ENCODE data around the gene SARS1. TPM values are rescaled to one million over a fixed set of nuclear protein-coding genes. Genes with fewer than 3 reads are reported as not detected.

SARS1 gene
- total RNA-seq, 1 donor from 2014 or later = 135 TPM

- H3K36me3 Mint-ChIP-seq (ENCODE audit: insufficient read depth) = no peaks in the 10 kb centered on the region
- H3K27ac Mint-ChIP-seq = no peak overlapping the region
- no peak for TF ChIP-seq CTCF (IDR thresholded peaks at IDR 0.05; ENCODE audit: unreplicated experiment)
- H3K27me3 Mint-ChIP-seq = no peaks in the 10 kb centered on the region
- DNase-seq (ENCODE audit: low spot score, unreplicated experiment) = no peak
- H3K4me1 Mint-ChIP-seq (ENCODE audit: low read depth) = peaks cover 10% of the 10 kb centered on the region
- H3K9me3 Mint-ChIP-seq (ENCODE audit: low read depth) = no peaks in the 10 kb centered on the region
- H3K4me3 Mint-ChIP-seq (ENCODE audit: low read depth) = no peak overlapping the region
Observed at GRCh38 chr1:109192433-109192832, 21.3 kb upstream of the SARS1 start.

DNA sequence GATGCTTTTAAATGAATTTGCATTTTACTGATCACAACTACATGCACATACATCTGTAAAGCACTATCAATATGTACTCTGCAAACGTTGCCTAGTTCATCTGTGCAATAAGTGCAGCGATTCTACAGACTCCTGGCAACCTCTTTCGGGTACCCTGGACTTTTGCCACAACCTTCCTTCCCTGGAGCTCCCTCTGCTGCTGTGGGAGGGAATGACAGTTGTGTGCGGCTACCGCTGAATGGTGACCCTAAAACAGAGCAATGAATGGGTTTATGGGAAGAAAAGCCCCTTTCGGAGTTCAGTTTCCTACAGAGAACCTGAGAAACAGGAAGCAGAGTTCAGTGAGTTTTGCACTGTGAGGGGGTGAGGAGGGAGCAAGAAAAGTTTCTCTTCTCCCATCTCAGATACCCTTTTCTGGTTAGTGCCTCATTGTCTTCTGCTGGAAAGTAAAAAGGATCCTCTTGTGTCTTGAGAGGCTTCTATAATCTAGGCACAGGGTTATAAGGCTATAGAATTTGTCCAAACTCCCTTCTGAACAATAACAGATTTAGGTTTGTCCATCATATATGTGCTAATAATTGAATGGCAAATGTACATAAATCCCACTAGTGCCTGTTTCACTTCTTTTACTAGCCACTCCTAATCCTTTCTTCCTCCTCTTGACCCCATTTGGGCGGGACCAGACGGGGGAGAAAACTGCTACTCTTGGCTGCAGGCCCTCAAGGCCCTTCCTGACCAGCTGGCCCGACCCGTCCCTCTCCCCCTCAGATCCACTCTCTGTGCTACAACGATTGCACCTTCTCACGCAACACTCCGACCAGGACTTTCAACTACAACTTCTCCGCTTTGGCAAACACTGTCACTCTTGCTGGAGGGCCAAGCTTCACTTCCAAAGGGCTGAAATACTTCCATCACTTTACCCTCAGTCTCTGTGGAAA lies 19.8 kb upstream of the SARS1 start:
- DNase-seq (ENCODE audit: low spot score, unreplicated experiment) = peak; percentile 34
- TF ChIP-seq CTCF (IDR thresholded peaks at IDR 0.05; ENCODE audit: unreplicated experiment) = peak; percentile 66
- no peaks in the 10 kb centered on the region for H3K36me3 Mint-ChIP-seq (ENCODE audit: insufficient read depth)
- no peak overlapping the region for H3K4me3 Mint-ChIP-seq (ENCODE audit: low read depth)
- no peaks in the 10 kb centered on the region for H3K9me3 Mint-ChIP-seq (ENCODE audit: low read depth)
- H3K27ac Mint-ChIP-seq = no peak overlapping the region
- peaks cover 15% of the 10 kb centered on the region for H3K4me1 Mint-ChIP-seq (ENCODE audit: low read depth)
- peaks cover under 1% of the 10 kb centered on the region for H3K27me3 Mint-ChIP-seq

DNA sequence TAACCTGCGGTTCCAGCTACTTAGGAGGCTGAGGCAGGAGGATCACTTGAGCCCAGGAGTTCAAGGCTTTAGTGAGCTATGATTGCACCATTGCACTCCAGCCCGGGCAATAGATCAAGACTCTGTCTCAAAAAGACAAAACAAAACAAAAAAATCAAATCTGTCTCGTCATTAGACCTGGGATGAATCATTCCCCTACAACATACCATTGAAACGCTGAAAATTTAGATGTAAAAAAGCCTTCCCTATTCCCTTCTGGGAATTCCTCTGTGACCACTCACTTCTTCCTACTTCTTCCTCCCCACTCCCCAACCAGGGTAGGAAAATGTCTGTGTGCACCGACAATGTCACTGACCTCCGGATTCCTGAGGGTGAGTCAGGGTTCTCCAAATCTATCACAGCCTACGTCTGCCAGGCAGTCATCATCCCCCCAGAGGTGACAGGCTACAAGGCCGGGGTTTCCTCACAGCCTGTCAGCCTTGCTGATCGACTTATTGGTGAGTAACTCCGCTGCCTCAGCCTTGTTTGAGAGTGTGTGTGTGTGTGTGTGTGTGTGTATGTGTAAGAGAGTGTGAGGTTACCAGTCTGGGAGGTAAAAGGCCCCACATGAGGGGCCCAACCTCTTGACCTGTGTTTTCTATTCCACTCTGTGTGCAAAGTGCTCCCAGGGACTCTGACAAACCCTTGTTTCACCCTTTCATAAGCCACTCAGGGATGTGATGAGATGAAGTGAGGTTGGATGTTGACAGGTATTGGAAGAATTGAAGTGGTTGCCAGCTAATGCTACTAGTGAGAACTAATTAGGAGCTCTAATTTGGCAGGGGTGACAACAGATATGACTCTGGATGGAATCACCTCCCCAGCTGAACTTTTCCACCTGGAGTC lies 16.3 kb upstream of the SARS1 start:
- no peaks in the 10 kb centered on the region for H3K9me3 Mint-ChIP-seq (ENCODE audit: low read depth)
- TF ChIP-seq CTCF (IDR thresholded peaks at IDR 0.05; ENCODE audit: unreplicated experiment) = no peak
- peak overlapping the region; percentile 86 for H3K27ac Mint-ChIP-seq
- no peak for DNase-seq (ENCODE audit: low spot score, unreplicated experiment)
- H3K4me1 Mint-ChIP-seq (ENCODE audit: low read depth) = peaks cover 8% of the 10 kb centered on the region
- no peaks in the 10 kb centered on the region for H3K36me3 Mint-ChIP-seq (ENCODE audit: insufficient read depth)
- peaks cover 2% of the 10 kb centered on the region for H3K27me3 Mint-ChIP-seq
- no peak overlapping the region for H3K4me3 Mint-ChIP-seq (ENCODE audit: low read depth)

DNA sequence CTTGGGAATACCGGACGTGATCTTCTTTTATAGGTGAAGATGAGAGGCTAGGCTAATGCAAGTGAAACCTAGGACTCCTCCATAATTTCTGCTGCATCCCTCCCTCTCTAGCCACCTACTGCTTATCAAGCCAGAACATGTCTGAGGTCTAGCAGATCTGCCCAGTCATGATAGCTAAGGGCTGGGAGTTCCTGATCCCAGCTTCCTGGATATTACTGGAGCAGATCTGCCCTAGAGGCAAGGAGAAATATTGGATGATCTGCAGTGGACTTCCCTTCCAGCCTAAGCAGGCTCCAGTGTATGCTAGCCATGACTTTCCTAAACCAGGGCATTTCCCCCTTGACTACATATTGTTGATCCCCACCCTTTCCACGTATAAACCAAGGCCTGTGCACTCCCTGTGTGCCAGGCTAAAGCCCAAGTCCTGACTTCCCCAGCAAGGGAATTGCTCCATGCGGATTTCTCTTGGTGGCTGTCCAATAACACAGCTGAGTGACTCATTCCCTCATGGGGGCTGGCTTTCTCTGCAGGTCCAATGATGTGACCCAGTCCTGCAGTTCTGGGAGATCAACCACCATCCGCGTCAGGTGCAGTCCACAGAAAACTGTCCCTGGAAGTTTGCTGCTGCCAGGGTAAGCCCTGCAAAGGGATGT lies 15.5 kb upstream of the SARS1 start:
- Mint-ChIP-seq H3K4me3 (ENCODE audit: low read depth) (no peak overlapping the region), H3K27me3 (peaks cover 2% of the 10 kb centered on the region), H3K9me3 (ENCODE audit: low read depth) (no peaks in the 10 kb centered on the region), H3K27ac (no peak overlapping the region), H3K4me1 (ENCODE audit: low read depth) (peaks cover 8% of the 10 kb centered on the region), H3K36me3 (ENCODE audit: insufficient read depth) (no peaks in the 10 kb centered on the region)
- TF ChIP-seq CTCF (IDR thresholded peaks at IDR 0.05; ENCODE audit: unreplicated experiment) = no peak
- no peak for DNase-seq (ENCODE audit: low spot score, unreplicated experiment)

DNA sequence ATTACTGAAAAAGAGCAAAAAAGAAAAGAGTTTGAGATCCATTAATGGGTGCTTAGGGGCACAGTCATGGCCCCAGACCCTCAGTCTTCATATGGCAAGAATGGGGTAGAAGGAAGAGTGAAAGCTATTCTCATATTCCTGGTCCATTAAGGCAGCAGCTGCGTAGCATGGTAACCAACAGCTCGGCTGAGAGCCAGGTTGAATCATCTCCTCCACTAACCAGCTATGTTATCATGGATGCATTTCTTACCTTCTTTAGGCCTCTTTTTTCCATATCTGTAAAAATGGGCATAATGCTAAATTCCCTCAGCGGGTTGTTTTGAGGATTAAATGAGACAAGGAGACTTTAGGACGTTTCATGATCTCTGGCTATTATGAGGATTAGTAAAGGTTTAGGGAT lies 15.0 kb upstream of the SARS1 start:
- Mint-ChIP-seq H3K4me1 (ENCODE audit: low read depth) (peaks cover 8% of the 10 kb centered on the region), H3K36me3 (ENCODE audit: insufficient read depth) (no peaks in the 10 kb centered on the region), H3K4me3 (ENCODE audit: low read depth) (no peak overlapping the region), H3K9me3 (ENCODE audit: low read depth) (no peaks in the 10 kb centered on the region), H3K27me3 (peaks cover 2% of the 10 kb centered on the region), H3K27ac (no peak overlapping the region)
- TF ChIP-seq CTCF (IDR thresholded peaks at IDR 0.05; ENCODE audit: unreplicated experiment) = no peak
- DNase-seq (ENCODE audit: low spot score, unreplicated experiment) = no peak
